Fibroblast of skin of left biceps (primary cell): ENCODE results near the gene BRICD5.

Source experiments
- DNase-seq, 2 experiments: peaks; one replicate each; pipeline ENCODE4 v3.0.0-alpha.2; 2013; ENCODE audit warnings: low read depth in 2 of 2

BRICD5 gene

DNA sequence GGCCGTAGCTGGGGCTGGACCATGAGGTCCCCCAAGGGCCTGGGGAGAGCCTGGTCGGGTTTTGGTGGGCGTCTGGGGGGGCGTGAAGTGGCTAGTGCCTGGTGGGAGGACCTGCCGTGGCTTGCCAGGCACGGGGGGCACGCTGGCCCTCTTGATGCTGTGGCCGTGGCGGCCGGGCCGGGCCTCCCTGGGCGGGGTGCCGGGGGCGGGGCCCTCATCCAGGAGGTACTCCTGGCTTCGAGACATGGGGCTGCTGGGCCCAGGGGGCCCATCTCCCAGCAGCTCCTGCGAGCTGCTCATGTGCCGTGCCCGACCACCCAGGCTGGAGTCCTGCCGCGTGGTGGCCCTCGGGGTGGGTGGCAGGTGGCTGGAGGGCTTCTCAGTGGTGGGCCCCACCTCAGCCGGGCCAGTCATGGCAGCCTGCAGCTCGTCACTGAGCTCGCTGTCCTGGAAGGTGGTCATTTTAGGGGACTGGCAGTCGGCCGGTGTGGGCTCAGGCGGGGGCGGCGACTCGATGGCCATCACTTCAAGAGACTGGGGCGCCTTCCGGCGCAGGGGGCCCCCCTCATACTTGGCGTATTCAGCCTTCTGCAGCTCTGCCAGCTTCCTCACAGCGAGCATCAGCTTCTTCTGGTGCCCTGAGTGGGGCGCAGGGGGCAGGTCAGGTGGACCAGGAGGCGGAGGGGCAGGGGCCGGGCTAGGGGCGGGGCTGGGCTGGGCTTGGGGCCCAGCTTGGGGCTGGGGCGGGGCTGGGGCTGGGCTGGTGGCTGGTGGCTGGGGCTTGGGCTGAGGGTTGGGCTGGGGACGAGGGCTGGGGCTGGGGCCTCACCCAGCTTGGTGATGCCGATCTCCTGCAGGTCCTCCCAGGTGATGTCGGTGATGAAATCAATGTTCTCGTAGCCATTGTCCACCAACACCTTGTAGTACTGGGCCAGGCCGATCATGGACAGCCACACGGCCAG lies 29.4 kb downstream of the BRICD5 start:
- DNase-seq: no peak

GRCh38 chr16:2180461-2180860 lies 30.2 kb downstream of the BRICD5 start:
- DNase-seq: no peak

- no peak for DNase-seq
Observed at GRCh38 chr16:2179576-2179975, 31.1 kb downstream of the BRICD5 start.

DNA sequence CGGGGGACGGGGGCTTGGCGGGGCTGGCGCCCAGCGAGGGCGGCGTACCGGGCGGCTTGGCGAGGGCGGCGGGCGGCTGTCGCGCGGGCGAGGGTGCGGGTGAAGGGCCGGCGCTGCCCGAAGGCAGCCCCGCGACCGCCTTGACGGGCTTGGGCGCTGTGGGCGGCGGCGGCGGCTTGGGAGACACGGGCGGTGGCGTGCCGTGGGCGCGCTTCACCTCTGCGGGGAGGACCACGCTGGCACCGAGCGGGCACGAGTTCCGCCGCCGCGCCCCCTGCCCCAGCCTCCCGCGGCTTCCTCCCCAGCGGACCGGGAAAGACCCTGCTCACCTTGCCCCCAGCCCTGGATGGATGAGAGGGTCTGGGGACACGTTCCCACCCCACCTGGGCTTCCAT lies 31.6 kb downstream of the BRICD5 start:
- DNase-seq: no peak

- DNase-seq: no peak
Observed at GRCh38 chr16:2178321-2179106, 32.1 kb downstream of the BRICD5 start.

DNA sequence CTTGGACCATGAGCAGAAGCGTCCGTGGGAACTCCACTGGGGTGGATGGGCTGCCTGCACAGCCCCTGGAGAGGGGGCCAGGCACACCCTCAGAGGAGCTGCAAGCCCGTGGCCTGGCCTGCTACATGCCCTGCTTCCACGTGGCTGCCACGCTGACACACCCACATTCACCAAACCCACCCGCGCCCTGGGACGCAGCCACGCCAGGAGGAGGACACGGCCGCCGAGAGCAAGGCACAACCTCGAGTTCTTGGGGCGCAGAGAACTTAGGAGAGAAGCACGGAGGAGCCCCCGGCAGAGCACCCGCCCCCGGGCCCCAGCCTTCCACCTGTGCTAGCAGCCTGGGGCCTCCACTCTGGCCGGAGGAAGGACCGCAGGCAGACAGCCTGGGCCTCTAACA lies 33.1 kb downstream of the BRICD5 start:
- DNase-seq: no peak

GRCh38 chr16:2177101-2177500 lies 33.6 kb downstream of the BRICD5 start:
- no peak for DNase-seq

DNA sequence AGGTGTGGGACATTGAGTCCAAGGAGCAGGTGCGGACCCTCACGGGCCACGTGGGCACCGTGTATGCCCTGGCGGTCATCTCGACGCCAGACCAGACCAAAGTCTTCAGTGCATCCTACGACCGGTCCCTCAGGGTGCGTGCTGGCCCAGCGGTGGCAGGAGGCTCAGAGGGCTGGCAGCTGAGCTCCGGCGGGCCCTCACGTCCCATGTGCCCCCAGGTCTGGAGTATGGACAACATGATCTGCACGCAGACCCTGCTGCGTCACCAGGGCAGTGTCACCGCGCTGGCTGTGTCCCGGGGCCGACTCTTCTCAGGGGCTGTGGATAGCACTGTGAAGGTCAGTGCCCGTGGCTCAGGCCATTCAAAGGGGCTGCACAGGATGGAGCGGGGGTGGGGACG lies 34.6 kb downstream of the BRICD5 start:
- no peak for DNase-seq

- DNase-seq: no peak
Observed at GRCh38 chr16:2175454-2175853, 35.2 kb downstream of the BRICD5 start.

- DNase-seq: no peak
Observed at GRCh38 chr16:2174396-2175131, 36.1 kb downstream of the BRICD5 start.

DNA sequence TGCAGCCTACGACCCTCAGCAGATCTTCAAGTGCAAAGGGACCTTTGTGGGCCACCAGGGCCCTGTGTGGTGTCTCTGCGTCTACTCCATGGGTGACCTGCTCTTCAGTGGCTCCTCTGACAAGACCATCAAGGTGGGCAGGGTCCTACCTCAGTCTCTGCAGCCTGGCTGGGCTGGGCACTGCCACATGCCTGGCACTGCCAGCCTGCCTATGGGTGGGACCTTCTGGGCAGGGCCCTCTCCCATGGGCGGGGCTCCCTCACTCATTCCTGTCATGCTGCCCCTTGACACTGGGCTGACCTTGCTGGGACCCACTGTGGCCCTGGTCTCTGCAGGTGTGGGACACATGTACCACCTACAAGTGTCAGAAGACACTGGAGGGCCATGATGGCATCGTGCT lies 36.7 kb downstream of the BRICD5 start:
- DNase-seq: no peak

DNA sequence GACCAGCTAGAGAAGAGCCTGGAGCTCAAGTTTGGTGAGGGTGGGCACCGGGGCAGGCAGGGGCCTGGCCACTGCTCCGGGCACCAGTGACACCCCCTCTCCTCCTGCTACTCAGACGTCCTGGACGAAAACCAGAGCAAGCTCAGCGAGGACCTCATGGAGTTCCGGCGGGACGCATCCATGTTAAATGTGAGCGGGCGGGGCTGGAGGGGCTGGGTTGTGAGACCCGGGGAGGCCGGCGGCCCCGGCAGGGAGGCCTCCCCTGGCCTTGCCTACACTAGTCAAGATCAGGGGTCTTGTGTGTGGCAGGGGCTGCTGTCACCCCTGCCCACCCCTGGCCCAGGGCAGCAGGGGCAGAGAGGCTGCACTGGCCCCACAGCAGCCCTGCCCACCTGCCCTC lies 37.3 kb downstream of the BRICD5 start:
- no peak for DNase-seq

DNA sequence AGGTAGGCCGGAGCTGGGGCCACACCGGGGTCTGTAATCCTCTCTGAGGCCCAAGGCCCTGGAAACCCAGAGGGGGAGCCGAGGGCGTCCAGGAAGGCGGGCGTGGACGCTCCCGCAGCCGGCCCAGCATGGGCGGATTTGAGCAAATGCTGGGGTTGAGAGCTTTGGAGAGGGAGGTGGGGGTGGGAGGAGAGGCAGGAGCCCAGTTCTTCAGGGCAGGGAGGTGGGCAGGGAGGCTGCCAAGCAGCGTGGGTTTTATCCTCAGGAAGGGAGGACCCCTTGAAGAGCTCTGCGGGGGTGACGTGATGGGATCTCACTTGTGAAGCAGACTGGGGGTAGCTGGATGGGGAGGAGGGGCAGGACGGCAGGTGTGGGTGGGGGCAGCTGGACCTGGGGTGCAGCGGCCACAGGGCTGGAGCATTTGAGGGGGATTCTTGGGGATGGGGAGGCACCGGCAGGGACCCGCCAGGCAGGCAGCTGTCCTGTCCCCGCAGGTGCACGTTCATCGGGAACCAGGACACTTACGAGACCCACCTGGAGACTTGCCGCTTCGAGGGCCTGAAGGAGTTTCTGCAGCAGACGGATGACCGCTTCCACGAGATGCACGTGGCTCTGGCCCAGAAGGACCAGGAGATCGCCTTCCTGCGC lies 37.9 kb downstream of the BRICD5 start:
- DNase-seq: no peak

DNA sequence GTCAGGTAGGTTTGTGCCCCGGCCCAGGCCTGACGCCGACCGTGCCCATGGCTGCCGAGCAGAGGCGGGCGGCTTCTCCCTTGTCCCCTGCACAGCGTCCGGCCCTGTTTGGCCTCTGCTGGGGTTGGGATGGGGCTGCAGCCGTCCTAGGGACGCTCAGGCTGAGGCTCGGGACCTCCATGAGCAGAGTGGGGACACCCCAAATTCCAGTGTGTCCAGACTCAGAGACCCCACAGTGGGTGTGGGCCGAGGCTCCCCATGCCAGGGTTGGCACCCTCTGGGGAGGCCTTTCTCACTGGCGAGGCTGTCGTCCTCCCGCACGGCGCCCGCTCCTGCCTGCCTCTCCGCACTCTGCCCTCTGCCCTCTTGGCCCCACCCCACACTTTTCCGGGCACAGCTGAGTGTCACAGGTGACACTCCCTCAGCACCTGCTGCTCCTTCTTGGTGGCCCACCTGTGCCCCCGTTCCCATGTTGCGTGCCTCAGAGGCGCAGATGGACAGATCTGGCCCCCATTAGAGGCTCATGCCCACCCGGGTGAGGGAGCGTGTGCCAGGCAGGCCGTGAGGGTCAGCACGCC lies 39.0 kb downstream of the BRICD5 start:
- no peak for DNase-seq

GRCh38 chr16:2170587-2171435 lies 39.9 kb downstream of the BRICD5 start:
- no peak for DNase-seq

DNA sequence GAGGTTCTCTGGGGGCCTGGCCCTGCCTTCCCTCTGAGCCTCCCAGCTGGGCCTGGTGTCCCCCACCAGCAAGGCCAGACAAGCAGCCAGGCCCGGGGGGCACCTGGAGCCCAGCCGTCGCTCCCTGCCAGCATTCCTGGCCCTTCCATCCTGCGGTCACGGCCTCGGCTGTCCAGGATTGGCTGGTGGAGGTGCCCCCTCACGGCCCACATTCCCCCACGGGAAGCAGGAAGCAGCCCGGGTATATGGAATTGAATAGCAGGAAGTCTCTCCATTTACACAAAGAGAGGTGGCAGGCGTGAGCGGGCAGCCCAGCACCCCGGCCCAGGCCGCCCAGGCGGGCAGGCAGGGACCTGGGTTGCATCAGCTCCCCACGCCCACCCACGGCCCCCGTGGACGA lies 40.6 kb downstream of the BRICD5 start:
- no peak for DNase-seq

- DNase-seq: no peak
Observed at GRCh38 chr16:2167068-2167638, 43.5 kb downstream of the BRICD5 start.

DNA sequence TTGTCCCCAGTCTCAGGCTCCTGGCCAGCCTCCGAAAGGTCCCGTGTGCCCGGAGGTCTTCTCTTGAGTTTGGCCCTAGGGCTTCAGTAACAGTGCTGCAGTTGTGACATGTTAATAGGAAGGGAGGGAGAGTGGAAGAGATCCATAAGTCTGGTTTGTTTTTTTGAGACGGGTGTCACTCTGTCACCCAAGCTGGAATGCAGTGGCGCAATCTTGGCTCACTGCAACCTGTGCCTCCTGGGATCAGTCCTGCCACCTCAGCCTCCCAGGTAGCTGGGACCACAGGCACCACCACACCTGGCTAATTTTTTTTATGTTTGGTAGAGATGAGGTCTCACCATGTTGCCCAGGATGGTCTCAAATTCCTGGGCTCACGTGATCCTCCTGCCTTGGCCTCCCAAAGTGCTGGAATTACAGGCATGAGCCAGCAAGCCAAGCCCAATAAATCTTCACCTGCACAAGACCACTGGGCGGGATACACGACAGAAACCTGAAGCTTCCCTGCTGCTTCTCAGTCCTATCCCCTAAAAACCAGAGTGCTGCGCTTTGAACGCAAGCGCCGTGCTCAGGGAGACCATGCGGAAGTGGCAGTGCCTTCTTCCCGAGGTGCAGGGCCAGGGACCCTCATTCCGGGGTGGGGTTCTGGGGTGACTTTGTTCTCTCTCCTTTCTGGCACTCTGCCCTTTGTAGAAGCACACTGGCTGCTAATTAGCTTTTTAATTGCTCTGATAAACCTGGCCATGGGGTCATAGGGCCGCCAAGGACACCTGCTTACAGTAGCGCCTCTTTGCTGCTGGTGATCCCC lies 44.2 kb downstream of the BRICD5 start:
- no peak for DNase-seq

GRCh38 chr16:2165861-2166260 lies 44.8 kb downstream of the BRICD5 start:
- DNase-seq: no peak
